Activated naive CD8-positive, alpha-beta T cell (primary cell): ENCODE results near the gene FUCA1.
"Not testable (repeated sequence)": the region's sequence is repeated elsewhere in the genome, so short reads cannot be mapped to it uniquely, and the experiment has no call there.

Source experiments
- H3K27ac Mint-ChIP-seq: one replicate; pipeline ENCODE4 v1.8.0; 2021; ENCODE audit warnings: mixed read lengths
- H3K27me3 Mint-ChIP-seq: one replicate; pipeline ENCODE4 v1.8.0; 2021; ENCODE audit warnings: mixed read lengths
- H3K36me3 Mint-ChIP-seq: one replicate; pipeline ENCODE4 v1.8.0; 2021; ENCODE audit warnings: mixed read lengths
- H3K4me1 Mint-ChIP-seq: one replicate; pipeline ENCODE4 v1.8.0; 2021; ENCODE audit warnings: low read depth, mixed read lengths
- H3K4me3 Mint-ChIP-seq: one replicate; pipeline ENCODE4 v1.8.0; 2021; ENCODE audit warnings: mild to moderate bottlenecking, mixed read lengths
- H3K9me3 Mint-ChIP-seq: one replicate; pipeline ENCODE4 v1.8.0; 2021; ENCODE audit warnings: low read depth, mixed read lengths

The FUCA1 gene

GRCh38 chr1:23834156-23834555, 33.9 kb downstream of the FUCA1 start:
- peaks cover 11% of the 10 kb centered on the region for H3K4me1 Mint-ChIP-seq
- H3K27ac Mint-ChIP-seq, H3K9me3 Mint-ChIP-seq, H3K36me3 Mint-ChIP-seq, H3K27me3 Mint-ChIP-seq, H3K4me3 Mint-ChIP-seq: not testable (repeated sequence)

- H3K4me1 Mint-ChIP-seq = peaks cover 13% of the 10 kb centered on the region
- H3K27me3 Mint-ChIP-seq = no peaks in the 10 kb centered on the region
- no peak overlapping the region for H3K4me3 Mint-ChIP-seq
- no peak overlapping the region for H3K27ac Mint-ChIP-seq
- no peaks in the 10 kb centered on the region for H3K36me3 Mint-ChIP-seq
- H3K9me3 Mint-ChIP-seq = no peaks in the 10 kb centered on the region
These were observed 40.4 kb downstream of the FUCA1 start for GRCh38 chr1:23827717-23828116.

GRCh38 chr1:23826590-23826989, 41.5 kb downstream of the FUCA1 start:
- not testable (repeated sequence) for H3K36me3 Mint-ChIP-seq, H3K27me3 Mint-ChIP-seq, H3K9me3 Mint-ChIP-seq, H3K4me3 Mint-ChIP-seq, H3K27ac Mint-ChIP-seq
- H3K4me1 Mint-ChIP-seq = peaks cover 13% of the 10 kb centered on the region

- Mint-ChIP-seq H3K4me1 (peaks cover 13% of the 10 kb centered on the region), H3K27me3 (no peaks in the 10 kb centered on the region), H3K36me3 (no peaks in the 10 kb centered on the region), H3K27ac (peak overlapping the region; percentile 96), H3K4me3 (peak overlapping the region; percentile 96), H3K9me3 (no peaks in the 10 kb centered on the region)
These were observed 42.1 kb downstream of the FUCA1 start for GRCh38 chr1:23825762-23826522.

DNA sequence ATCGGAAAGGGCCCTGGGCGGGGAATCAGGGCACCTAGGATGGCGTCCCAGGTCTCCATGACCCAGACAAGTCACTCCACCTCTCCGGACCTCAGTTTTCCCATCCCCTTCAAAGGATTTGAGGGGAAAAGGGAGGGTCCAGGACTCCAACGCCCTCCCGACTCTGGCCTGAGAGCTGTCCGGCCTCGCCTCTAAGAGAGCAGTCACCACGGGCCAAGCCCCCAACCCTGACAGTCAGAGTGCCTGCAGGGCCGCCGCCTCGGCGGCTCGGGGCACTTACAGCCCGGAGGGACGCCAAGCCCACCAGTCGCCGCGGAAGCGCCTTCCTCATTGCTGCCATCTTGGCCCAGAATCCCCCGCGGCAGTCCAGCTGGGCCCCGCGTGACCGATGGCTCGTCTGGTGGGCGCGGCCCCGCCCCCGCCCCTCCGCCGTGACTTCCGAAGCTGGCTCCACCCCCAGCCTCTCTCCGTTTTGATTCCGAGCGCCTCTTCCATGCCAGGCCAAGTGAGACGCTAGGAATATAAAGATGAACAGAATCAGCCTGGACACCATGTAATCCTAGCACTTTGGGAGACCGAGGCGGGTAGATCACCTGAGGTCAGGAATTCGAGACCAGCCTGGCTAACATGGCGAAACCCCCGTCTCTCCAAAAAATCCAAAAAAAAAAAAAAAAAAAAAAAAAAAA, 42.9 kb downstream of the FUCA1 start, which contains the start of gene HMGCL:
Gene HMGCL, minus strand, starts transcription at position 354 of the 686 bp plus-strand sequence. Its CDS starts 14 bp downstream, at position 340.
- Mint-ChIP-seq H3K9me3 (no peaks in the 10 kb centered on the region), H3K4me1 (peaks cover 13% of the 10 kb centered on the region), H3K27me3 (no peaks in the 10 kb centered on the region), H3K27ac (peak within 1 kb of the TSS; percentile 96), H3K4me3 (peak within 1 kb of the TSS; percentile 96), H3K36me3 (no peaks in the 10 kb centered on the region)

GRCh38 chr1:23824711-23825075, 43.4 kb downstream of the FUCA1 start:
- Mint-ChIP-seq H3K4me3 (peak overlapping the region; percentile 96), H3K9me3 (no peaks in the 10 kb centered on the region), H3K4me1 (peaks cover 13% of the 10 kb centered on the region), H3K36me3 (no peaks in the 10 kb centered on the region), H3K27me3 (no peaks in the 10 kb centered on the region), H3K27ac (peak overlapping the region; percentile 96)

DNA sequence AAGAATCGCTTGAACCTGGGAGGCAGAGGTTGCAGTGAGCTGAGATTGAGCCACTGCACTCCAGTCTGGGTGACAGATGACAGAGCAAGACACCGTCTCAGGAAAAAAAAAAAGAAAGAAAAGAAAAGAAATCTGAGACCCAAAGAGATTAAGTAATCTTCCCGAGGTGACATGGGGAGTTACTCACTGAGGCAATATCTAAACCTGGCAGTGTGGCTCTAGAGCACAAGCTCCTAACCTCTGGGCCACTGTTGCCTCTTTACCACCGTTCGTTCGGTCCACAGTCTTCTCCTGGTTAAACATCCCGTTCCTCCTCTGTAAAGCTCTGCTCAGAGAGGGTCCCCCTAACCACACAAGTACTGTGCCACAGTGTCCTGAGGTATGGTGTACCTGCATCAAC, 44.3 kb downstream of the FUCA1 start:
- peak overlapping the region; percentile 96 for H3K4me3 Mint-ChIP-seq
- no peaks in the 10 kb centered on the region for H3K36me3 Mint-ChIP-seq
- H3K4me1 Mint-ChIP-seq = peaks cover 13% of the 10 kb centered on the region

GRCh38 chr1:23817633-23818032, 50.5 kb downstream of the FUCA1 start:
- H3K27ac Mint-ChIP-seq = no peak overlapping the region
- H3K36me3 Mint-ChIP-seq = no peaks in the 10 kb centered on the region
- H3K4me1 Mint-ChIP-seq = no peaks in the 10 kb centered on the region
- no peaks in the 10 kb centered on the region for H3K27me3 Mint-ChIP-seq
- no peak overlapping the region for H3K4me3 Mint-ChIP-seq
- H3K9me3 Mint-ChIP-seq = no peaks in the 10 kb centered on the region

More for the DNA sequence above, 44.3 kb downstream of the FUCA1 start:
- Mint-ChIP-seq H3K27ac (peak overlapping the region; percentile 55), H3K9me3 (no peaks in the 10 kb centered on the region), H3K27me3 (no peaks in the 10 kb centered on the region)

- H3K4me3 Mint-ChIP-seq = no peak overlapping the region
- H3K27me3 Mint-ChIP-seq = no peaks in the 10 kb centered on the region
- H3K27ac Mint-ChIP-seq = no peak overlapping the region
- no peaks in the 10 kb centered on the region for H3K36me3 Mint-ChIP-seq
- no peaks in the 10 kb centered on the region for H3K9me3 Mint-ChIP-seq
- no peaks in the 10 kb centered on the region for H3K4me1 Mint-ChIP-seq
These were observed 51.2 kb downstream of the FUCA1 start for GRCh38 chr1:23816906-23817305.

- H3K4me3 Mint-ChIP-seq = no peak overlapping the region
- no peaks in the 10 kb centered on the region for H3K4me1 Mint-ChIP-seq
- no peaks in the 10 kb centered on the region for H3K36me3 Mint-ChIP-seq
- no peak overlapping the region for H3K27ac Mint-ChIP-seq
- no peaks in the 10 kb centered on the region for H3K27me3 Mint-ChIP-seq
- H3K9me3 Mint-ChIP-seq = no peaks in the 10 kb centered on the region
These were observed 51.7 kb downstream of the FUCA1 start for GRCh38 chr1:23816361-23816760.

DNA sequence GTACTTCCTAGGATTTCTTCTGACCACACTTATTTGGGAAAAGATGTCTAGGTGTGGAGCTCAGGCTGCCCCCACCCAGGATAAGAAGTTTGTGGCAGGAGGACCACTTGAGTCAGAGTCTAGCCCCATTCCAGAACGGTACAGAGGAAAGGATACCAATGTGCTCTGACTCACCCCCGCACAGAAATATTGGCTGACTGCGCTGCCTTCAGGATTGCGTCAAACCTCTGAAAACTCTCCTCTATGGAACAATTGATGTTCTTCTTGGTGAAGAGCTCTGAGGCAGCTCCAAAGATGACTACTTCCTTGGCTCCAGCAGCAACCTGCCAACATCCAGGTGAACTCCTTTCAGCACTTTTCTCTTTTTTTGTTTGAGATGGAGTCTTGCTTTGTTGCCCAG, 54.1 kb downstream of the FUCA1 start:
- H3K4me3 Mint-ChIP-seq = no peak overlapping the region
- no peak overlapping the region for H3K27ac Mint-ChIP-seq
- H3K4me1 Mint-ChIP-seq = peaks cover 10% of the 10 kb centered on the region
- no peaks in the 10 kb centered on the region for H3K36me3 Mint-ChIP-seq
- H3K27me3 Mint-ChIP-seq = no peaks in the 10 kb centered on the region
- no peaks in the 10 kb centered on the region for H3K9me3 Mint-ChIP-seq

DNA sequence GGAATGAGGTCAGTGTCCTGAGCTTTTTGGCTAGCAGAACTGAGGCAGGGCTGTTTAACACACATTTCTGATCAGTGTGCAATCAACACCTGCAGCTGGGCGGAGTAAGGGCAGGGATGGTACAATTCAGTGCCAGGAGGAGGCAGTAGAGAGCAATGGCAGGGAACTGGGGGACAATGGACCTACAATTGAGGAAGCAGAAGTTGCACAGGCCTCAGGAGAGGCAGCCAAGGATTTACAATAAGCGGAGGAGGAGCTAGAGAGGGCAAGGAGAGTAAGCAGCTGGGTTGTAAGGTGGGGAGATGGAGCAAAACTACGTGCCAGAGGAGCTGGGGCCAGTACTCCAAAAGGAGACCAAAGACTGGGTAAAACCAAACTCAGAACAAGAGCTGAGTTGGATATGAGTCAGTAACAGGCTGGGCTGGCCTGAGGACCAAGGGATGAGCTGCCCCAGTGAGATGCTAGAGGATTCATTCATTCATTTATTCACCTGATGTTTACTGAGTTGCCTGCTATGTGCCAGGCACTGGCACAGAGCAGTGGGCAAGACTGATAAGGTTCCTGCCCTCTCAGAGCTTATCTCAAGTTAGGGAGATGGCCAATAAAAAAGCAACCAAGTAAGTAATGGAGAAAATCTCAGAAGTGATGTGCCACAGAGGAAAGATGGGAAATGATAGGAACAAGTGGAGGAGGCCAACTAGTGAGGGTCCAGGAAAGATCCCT, 57.1 kb downstream of the FUCA1 start:
- Mint-ChIP-seq H3K27me3 (no peaks in the 10 kb centered on the region), H3K4me1 (peaks cover 10% of the 10 kb centered on the region), H3K27ac (peak overlapping the region; percentile 46), H3K4me3 (no peak overlapping the region), H3K36me3 (peaks cover 2% of the 10 kb centered on the region), H3K9me3 (no peaks in the 10 kb centered on the region)

DNA sequence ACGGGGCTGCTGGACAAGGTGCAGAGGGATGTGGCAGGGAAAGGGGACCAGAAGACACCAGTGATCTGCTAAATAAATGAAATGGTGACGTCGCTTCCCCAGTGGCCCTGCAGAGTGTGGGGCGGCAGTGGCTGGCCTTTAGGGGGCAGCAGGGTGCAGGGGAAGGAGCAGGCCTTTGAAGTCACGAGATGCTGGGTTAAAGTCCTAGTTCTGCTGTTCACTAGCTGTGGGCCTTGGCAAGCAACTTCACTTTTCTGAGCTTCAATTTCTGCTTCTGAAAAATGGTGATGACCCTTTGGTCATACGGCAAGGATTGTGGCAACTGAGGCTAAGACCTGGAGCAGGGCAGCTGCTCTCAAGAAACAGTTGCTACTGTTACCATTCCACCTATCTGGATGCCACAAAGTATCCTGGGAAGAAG, 58.3 kb downstream of the FUCA1 start:
- Mint-ChIP-seq H3K4me3 (no peak overlapping the region), H3K27ac (no peak overlapping the region), H3K4me1 (peaks cover 10% of the 10 kb centered on the region)

DNA sequence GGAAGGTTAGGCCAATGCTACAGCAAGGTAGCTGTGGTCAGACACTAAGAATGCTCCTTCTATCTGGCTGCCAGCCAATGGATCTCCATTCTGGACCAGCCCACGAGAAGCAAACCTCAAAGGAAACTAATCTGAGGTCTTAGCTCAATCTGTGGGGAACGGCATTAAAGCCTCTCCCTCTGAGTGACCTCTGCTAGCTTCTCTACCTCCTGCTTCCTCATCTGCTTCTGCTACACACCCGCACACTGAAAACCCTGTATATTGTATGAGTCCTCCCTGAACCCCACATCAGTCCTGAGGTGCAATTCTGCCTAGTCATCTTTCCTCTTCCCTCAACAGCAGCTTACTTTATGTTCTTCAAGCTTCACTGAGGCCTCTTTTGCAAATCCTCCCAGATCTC, 60.6 kb downstream of the FUCA1 start:
- H3K9me3 Mint-ChIP-seq = no peaks in the 10 kb centered on the region
- H3K27me3 Mint-ChIP-seq = no peaks in the 10 kb centered on the region
- H3K27ac Mint-ChIP-seq = no peak overlapping the region
- no peak overlapping the region for H3K4me3 Mint-ChIP-seq
- peaks cover 2% of the 10 kb centered on the region for H3K36me3 Mint-ChIP-seq
- H3K4me1 Mint-ChIP-seq = peaks cover 10% of the 10 kb centered on the region

More for the DNA sequence above, 58.3 kb downstream of the FUCA1 start:
- Mint-ChIP-seq H3K9me3 (no peaks in the 10 kb centered on the region), H3K36me3 (peaks cover 2% of the 10 kb centered on the region), H3K27me3 (no peaks in the 10 kb centered on the region)

DNA sequence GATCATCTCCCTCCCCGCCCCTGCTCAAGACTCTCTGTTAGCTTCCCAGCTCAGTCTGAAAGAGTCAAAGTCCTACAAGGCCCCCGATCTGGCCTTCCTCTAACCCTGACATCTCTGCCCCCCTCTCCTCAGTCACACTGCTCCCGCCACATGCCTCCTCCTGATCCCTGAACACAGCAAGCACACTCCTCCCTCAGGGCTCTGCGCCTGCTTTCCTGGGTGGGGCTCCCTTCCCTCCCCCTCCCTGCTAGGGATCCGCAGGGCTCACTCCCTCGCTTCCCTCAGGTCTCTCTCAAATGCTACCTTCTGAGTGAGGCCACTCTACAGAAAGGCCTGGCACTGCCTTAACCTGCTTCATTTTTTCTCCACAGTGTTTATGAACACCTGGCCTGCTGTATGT, 61.8 kb downstream of the FUCA1 start:
- no peak overlapping the region for H3K4me3 Mint-ChIP-seq
- H3K4me1 Mint-ChIP-seq = peaks cover 10% of the 10 kb centered on the region
- no peak overlapping the region for H3K27ac Mint-ChIP-seq
- H3K27me3 Mint-ChIP-seq = no peaks in the 10 kb centered on the region
- peaks cover 2% of the 10 kb centered on the region for H3K36me3 Mint-ChIP-seq
- H3K9me3 Mint-ChIP-seq = no peaks in the 10 kb centered on the region
